Stimulated activated CD4-positive, alpha-beta T cell treated with anti-CD3 and anti-CD28 coated beads, Interleukin-4, amount 100 ng/mL, for 24 hours (primary cell): Measurements from ENCODE around the gene ERICH6.
"Not testable (repeated sequence)": the region's sequence is repeated elsewhere in the genome, so short reads cannot be mapped to it uniquely, and the experiment has no call there.

Experiments used
- DNase-seq: peaks from one replicate; pipeline ENCODE4 v3.0.0-alpha.2; 2020

Gene ERICH6

GRCh38 chr3:150681057-150681456, 22.7 kb downstream of the ERICH6 start:
- DNase-seq: peak; percentile 26

- DNase-seq: no peak
These were observed 23.2 kb downstream of the ERICH6 start for GRCh38 chr3:150680562-150680961.

- no peak for DNase-seq
These were observed 28.1 kb downstream of the ERICH6 start for GRCh38 chr3:150675587-150675986.

- DNase-seq: no peak
These were observed 29.8 kb downstream of the ERICH6 start for GRCh38 chr3:150673966-150674365.

- no peak for DNase-seq
These were observed 37.6 kb downstream of the ERICH6 start for GRCh38 chr3:150666167-150666566.

GRCh38 chr3:150663461-150663860, 40.3 kb downstream of the ERICH6 start:
- DNase-seq: no peak

GRCh38 chr3:150662410-150663200, 41.1 kb downstream of the ERICH6 start:
- no peak for DNase-seq

- no peak for DNase-seq
These were observed 47.4 kb downstream of the ERICH6 start for GRCh38 chr3:150656316-150656715.

- no peak for DNase-seq
These were observed 50.6 kb downstream of the ERICH6 start for GRCh38 chr3:150653110-150653561.

GRCh38 chr3:150640256-150640655, 63.5 kb downstream of the ERICH6 start:
- DNase-seq: no peak

GRCh38 chr3:150639262-150639661, 64.5 kb downstream of the ERICH6 start:
- no peak for DNase-seq

GRCh38 chr3:150636258-150636657, 67.5 kb downstream of the ERICH6 start:
- DNase-seq: no peak

- DNase-seq: no peak
These were observed 68.2 kb downstream of the ERICH6 start for GRCh38 chr3:150635526-150635925.

- no peak for DNase-seq
These were observed 68.6 kb downstream of the ERICH6 start for GRCh38 chr3:150635076-150635475.

- DNase-seq: no peak
These were observed 72.1 kb downstream of the ERICH6 start for GRCh38 chr3:150631515-150632221.

- DNase-seq: no peak
These were observed 76.2 kb downstream of the ERICH6 start for GRCh38 chr3:150627557-150627956.

- no peak for DNase-seq
These were observed 77.4 kb downstream of the ERICH6 start for GRCh38 chr3:150626148-150626930.

- no peak for DNase-seq
These were observed 79.8 kb downstream of the ERICH6 start for GRCh38 chr3:150623945-150624344.

GRCh38 chr3:150622955-150623354, 80.8 kb downstream of the ERICH6 start:
- not testable (repeated sequence) for DNase-seq

GRCh38 chr3:150620002-150620689, 83.6 kb downstream of the ERICH6 start:
- no peak for DNase-seq

GRCh38 chr3:150613709-150614480, 89.8 kb downstream of the ERICH6 start:
- no peak for DNase-seq

- DNase-seq: no peak
These were observed 90.7 kb downstream of the ERICH6 start for GRCh38 chr3:150613034-150613433.
